SHP77 (cell line): Measurements from ENCODE around the gene AEBP2.
"Not testable (repeated sequence)": the region's sequence is repeated elsewhere in the genome, so short reads cannot be mapped to it uniquely, and the experiment has no call there.

Source experiments
- DNase-seq, 2 experiments: peaks; one replicate each; lab custom pipeline; 2025; lab: John Stamatoyannopoulos, UW

AEBP2 gene, protein sequence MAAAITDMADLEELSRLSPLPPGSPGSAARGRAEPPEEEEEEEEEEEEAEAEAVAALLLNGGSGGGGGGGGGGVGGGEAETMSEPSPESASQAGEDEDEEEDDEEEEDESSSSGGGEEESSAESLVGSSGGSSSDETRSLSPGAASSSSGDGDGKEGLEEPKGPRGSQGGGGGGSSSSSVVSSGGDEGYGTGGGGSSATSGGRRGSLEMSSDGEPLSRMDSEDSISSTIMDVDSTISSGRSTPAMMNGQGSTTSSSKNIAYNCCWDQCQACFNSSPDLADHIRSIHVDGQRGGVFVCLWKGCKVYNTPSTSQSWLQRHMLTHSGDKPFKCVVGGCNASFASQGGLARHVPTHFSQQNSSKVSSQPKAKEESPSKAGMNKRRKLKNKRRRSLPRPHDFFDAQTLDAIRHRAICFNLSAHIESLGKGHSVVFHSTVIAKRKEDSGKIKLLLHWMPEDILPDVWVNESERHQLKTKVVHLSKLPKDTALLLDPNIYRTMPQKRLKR

DNA sequence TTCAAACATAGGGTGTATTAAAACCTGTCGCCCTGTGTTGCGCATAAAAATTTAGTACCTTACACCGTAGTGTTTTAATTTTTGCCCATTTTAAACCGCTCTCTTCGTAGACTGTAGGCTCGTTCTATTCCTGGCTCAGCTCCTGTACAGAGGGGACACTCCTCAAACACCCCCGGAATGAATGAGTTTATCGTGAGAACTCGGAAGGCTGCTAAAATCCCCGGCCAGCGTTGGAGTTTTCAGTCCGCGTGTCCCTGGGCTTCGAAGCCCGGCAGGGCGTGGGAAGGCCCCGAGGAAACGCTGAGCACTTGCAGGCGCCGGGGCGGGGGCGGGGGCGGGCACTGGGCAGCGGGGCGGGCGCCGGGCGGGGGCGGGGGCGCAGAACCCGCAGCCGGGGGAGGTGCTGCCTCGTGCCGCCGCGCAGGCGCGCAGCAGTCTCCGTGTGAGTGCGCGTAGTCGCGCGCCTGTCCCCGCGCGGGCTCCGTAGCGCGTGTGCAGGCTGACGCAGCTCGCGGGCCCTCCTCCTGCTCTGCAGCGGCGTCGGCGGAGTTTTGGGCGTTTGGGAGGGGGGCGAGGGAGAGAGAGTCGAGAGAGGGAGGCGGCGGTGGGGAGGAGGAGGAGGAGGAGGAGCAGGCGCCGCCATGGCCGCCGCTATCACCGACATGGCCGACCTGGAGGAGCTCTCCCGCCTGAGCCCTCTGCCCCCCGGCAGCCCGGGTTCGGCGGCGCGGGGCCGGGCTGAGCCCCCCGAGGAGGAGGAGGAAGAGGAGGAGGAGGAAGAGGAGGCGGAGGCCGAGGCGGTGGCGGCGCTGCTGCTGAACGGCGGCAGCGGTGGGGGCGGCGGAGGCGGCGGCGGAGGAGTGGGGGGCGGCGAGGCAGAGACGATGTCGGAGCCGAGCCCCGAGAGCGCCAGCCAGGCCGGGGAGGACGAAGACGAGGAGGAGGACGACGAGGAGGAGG, at the start of gene AEBP2:
Gene AEBP2 (plus strand): TSS at position 434 of the 960 bp plus-strand sequence. CDS start 208 bp downstream, at position 642.
- peak; percentile 43 to 78 for DNase-seq

DNA sequence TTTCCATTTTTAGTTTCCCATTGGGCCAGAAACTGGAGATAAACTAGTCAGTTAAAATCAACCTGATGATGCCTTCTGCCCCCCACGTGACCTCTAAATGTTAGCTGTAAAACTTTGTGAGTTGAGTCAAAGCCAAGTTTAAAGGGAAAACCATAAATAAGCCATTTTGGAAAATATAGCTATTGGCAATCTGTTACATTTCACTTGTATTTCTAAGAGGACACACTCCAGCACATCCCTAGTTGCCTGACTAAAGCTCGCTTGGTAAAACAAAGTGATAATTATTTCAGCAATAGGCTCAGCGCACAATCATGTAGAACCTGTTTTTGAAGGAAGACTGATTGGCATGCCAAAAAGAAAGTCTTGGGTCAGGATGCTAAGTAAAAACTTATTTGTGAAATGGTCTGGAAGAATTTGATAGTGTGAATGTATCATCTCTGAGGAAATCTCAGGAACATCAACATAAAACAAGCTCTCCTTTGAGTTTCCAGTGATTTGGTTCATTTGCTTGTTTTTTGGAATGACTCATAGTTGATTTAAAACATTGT, 49.2 kb upstream of the AEBP2 start:
- DNase-seq: no peak

DNA sequence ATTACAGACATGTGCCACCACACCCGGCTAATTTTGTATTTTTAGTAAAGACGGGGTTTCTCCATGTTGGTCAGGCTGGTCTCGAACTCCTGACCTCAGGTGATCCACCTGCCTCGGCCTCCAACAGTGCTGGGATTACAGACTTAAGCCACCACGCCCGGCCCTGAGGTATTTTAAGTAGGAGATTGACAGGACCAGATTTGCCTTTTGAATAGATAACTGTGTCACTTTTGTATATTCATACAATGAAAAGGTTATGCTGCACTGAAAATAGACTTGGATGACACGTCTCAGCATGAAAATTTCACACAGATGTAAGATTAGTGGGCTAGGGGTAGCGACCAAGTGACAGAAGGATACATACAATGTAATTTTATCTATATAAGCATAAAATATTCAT, 46.6 kb upstream of the AEBP2 start:
- DNase-seq: not testable (repeated sequence)

DNA sequence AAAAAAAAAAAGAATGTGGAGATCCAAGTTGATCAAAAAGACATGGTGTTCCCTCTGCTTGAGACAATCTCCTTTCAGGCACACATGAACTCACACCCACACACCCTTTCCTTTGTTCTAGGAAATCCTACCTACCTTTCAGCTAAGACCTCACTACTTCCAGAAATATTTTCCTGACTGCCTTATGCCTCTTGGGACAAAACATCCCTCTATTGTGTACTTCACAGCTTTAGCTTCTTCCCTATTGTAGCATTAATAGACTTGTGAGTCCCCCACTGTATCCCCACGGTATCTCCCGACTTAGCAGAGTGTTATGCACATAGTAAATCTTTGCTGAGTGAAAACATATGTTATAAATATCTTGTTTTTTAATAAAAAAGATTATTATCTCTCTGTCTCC, 44.9 kb upstream of the AEBP2 start:
- no peak for DNase-seq

DNA sequence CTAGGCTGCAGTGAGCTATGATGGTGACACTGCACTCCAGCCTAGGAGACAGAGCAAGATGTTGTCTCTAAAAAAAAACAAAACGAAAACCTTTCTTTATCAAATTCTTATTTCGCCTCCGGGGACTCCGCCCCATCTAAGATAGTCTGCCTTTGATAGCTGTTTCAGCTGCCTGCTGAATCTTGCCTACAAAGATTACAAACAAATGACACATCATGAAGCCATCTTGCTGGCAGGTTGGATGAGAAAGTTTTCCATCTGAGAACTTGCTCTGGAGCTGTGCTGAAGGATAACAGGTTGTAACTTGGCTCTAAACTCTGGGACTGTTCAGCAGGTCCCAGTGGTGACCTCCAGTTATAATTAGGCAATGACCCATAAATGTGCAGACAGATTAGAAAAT, 41.8 kb upstream of the AEBP2 start:
- no peak for DNase-seq

DNA sequence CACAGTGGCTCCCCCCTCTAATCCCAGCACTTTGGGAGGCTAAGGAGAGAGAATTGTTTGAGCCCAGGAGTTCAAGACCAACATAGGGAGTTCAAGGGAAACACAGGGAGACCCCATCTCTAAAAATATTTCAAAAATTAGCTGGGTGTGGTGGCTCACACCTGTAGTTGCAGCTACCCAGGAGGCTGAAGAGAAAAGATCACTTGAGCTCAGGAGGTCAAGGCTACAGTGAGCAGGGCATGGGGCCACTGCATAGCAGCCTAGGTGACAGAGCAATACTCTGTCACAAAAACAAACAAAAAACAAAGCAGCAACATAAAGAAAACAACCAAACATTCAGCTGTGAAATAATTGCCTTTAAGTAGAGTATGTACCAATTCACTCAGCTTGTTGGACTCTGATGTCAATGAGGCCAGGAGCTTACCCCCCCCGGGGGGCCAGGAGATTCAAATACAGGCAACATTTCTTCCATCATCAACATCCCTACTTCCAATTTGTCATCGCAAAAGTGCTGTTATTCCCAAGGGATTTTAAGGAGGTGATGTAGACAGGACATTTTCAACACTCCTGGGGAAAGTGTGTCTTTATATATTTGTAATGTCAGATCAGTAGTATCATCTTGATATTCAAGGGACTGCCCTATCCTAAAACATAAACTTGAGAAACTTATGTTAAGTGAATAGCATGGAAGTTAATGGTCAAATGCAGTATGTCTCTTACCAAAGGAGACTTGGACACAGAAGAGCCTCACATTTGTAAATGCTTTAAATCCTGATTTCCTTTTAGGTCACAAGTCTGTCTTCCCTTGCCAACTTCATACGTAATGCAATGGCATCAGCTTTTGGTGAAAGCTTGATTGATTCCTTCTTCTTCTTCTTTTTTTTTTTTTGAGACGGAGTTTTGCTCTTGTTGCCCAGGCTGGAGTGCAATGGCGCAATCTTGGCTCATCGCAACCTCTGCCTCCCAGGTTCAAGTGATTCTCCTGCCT, 40.6 kb upstream of the AEBP2 start:
- DNase-seq: no peak

DNA sequence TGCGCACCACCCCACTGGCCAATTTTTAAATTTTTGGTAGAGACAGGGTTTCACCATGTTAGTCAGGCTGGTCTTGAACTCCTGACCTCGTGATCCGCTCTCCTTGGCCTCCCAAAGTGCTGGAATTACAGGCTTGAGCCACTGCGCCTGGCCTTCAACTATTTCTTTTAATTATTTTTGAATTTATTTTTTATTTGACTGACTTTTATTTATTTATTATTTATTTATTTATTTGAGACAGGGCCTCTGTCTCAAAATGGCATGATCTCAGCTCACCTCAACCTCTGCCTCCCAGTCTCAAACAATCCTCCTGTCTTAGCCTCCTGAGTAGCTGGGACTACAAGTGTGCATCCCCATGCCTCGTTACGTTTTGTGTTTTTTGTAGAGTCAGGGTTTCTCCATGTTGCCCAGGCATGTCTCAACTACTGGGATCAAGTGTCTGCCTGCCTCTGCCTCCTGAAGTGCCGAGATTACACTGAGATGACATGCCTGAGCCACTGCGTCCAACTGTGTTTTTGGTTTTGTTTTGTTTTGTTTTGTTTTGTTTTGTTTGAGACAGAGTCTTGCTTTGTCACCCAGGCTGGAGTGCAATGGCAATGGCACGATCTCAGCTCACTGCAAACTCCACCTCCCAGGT, 38.5 kb upstream of the AEBP2 start:
- DNase-seq: not testable (repeated sequence)

DNA sequence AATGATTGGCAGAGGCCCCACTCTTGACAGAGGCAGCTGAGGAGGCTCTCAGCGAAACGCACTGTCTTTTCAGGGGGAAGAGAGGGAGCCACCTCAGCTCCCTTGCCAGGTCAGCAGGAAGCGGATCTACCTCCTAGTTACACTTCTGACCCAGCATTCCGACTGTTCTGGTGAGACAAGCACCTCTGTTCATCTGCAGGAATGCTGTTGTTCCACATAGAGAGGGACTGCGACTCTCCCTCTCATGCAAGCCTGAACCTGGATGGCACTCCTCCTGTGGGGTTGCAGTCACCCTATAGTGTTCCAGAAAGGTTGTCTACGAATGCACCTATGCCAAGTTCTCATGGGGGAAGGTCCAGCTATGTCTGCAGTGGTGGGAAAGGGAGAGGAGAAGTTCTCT, 37.1 kb upstream of the AEBP2 start:
- no peak for DNase-seq

DNA sequence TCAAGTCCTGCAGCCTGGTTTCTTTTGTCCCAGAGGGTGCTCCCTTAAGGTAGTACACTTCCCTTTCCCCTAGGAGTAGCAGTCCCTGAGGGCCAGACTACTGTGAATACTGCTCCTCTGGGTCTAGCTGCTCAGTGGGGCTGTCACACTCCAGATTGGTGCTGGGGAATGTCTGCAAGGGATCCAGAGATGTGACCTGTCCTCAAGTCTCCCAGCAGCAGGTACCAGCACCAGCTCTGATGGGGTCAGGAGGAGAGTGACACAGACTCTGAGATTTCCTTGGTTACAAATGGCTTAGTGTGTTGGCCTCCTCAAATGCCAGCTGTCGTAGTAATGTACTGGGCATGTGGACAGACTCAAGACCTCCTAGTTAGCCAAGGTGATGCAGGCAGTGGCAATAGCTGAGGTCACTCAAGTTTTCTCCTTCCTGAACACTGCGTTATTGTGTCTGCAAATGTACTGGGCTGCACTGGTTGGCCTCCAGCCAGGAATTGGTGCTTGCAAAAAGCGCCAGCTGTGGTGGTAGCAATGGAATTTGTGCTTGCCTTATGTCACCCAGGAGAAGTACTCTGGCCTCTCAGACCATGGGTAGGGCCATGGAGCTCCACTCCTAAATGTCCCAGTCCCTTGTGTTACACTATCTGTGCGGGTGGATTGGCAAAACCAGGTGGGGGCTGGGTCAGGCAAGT, 36.4 kb upstream of the AEBP2 start:
- DNase-seq: peak in 1 of 2 experiments; percentile 12

DNA sequence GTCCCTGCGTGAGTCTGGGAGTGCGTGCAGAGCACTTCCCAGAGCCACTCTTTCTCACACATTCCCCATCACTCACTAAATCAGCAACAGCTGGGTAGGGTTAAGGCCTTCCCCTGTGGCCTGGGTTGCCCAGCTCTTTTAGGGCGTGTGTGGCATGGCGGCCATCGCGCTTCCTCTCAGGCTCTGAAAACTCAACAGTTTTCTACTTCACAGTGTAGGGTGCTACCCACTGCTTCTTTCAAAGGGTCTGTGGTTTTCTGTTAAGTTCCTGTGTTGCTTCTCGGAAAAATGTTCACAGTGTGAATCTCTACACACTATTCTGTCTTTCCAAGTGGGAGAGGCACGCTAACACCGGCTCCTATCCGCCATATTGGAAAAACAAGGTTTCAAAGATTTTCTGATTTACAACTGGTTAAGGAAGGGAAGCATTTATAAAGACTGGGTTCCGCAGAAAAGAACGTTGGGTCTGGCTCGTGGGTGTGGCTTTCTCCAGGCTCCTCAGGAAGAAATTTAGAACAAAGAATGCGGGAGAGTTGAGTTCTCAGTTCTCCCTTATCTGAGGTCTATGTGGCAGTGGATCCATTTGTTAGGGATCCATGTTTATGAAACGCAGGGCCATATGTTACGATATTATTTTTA, 34.9 kb upstream of the AEBP2 start:
- no peak for DNase-seq

DNA sequence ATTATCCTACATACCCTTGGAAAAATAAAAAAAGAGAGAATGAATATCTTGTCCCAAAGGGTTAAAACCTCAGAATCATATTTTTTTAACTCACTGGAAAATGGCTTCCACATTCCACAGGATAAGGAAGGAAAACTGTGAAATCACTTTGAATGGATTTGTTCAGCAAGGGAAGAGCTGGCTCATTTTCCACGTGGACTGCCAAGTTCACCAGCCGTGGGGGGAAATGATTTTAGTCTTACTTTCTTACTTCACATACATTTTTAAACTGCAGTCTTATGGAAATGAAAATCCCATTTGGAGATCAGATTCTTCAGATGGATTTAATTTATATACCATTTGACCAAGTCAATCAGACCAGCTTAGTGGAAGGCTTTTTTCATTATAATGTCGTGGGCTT, 29.9 kb upstream of the AEBP2 start:
- no peak for DNase-seq

DNA sequence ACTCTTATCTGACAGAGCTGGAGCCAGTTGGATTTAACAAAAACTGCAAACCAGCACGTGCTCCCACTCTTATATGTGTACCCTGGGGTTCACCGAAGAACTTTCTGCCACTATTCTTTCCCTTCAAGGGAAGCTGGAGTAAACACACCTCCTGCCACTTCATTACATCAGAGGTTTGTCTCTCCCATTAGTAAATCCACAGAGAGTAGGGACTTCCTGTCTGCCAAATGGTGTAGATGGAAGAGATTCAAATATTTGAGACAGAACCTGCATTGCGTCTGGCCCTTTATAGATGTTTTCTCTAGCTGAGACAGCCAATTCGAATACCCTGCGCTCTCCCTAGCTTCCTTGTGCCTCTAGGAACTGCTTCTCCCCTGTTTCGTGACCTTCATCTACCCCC, 29.1 kb upstream of the AEBP2 start:
- no peak for DNase-seq

DNA sequence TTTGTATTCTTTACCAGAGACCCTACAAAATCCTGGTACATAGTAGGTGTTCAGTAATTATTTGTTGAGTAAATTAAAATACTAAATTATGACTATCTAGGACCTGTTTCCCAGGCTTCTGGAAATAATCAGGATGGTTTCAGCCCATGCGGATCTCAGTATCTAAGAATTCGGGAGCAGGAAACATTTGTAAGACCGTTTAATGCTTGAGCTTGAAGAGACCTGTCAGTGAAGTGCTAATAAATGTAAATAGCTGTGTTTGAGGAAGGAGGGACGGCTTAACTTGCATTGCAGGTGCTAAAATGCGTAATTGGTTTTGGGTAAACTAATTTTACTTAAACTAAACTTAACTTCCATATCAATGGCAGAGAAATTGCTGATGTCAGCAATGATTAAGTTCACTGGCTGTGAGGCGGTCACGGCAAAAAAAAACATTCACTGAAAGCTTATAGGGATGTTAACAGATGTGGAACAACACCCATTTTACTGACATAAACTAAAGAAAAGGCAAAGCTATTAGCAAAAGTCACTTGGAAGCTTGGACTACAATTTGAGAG, 28.6 kb upstream of the AEBP2 start:
- DNase-seq: no peak

DNA sequence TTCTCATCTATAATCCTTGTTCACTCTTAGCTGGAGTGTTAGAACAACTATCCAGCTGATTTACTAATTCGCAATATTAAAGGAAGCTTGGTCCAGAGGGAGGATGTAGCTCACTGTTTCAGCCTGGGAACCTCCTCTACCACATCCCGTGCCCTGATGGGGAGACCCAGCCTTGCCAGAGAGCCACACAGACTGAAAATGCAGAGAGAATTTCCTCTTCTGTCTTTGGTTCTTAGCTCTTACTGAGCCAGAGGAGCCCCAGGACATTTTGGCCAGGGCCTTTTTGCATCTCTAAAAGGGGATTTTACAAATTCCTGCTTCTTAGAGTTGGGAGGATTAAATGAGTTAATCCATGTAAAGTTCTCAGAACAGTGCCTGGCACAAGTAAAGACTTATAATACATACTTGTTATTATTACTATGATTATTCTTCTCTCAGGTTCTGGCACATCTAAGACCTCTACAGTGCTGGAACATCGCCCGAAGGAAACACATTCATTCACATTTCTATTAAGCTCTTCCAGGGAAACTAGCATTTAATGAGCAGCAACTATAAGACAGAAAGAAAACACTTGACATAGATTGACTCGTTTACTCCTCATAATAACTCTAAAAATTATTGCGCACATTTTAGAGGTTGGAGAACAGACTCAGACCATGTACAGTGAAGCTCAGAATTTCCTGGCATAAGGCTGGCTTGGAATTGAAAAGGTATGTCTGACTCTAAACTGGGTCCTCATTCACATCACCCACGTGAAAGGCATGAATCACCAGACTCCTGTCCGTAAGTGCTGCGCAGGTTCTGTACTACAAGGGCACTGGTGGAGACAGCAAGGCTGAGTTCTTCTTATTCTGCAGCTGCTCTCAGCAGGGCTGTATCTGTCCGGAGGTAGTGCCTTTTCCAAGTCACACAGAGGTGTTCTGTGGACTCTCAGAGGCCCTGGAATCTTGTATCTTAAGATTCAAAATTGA, 27.8 kb upstream of the AEBP2 start:
- peak in 1 of 2 experiments; percentile 1 for DNase-seq

DNA sequence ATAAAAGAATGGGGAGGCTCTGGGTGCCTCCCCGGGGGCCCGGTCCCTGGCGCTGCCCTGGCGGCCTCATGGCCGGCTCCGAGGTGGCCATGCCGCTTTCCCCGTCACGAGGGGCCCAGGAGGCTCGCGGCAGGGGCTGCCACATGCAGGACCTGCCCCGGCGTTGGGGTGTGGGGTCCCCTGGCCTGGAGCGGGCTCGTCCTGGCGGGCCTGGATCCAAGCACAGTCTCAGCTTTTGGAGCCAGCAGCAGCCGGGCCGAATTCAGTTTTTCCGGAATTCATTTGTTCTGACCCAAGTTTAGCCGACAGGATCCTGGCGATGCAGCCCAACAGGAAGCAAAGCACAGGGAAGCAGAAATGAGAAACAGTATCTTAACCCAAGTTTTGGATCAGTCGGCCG, 26.4 kb upstream of the AEBP2 start:
- DNase-seq: no peak

DNA sequence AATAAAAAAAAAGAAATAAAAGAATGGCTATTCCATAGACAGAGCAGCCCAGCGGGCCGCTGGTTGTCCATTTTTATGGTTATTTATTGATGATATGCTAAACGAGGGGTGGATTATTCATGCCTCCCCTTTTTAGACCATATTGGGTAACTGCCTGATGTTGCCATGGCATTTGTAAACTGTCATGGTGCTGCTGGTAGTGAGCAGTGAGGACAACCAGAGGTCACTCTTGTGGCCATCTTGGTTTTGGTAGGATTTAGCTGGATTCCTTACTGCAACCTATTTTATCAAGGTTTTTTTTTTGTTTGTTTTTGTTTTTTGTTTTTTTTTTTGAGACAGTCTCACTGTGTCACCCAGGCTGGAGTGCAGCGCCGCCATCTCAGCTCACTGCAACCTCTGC, 25.7 kb upstream of the AEBP2 start:
- DNase-seq: not testable (repeated sequence)

DNA sequence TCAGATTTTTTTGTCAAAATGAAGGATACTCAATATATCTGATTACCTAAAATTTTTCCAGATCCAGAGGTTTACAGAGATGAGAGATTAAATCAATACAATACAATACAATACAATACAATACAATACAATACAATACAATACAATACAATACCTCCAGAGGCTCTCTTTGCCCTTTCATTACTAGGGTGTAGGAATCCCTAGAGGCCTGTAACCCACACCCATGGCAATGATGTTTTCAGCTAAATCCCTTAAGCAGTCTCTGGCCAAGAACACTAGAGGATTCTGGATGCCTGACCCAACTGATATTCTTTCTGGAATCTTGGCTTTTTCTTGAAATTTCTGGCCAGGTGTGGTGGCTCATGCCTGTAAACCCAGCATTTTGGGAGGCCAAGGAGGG, 23.7 kb upstream of the AEBP2 start:
- no peak for DNase-seq

DNA sequence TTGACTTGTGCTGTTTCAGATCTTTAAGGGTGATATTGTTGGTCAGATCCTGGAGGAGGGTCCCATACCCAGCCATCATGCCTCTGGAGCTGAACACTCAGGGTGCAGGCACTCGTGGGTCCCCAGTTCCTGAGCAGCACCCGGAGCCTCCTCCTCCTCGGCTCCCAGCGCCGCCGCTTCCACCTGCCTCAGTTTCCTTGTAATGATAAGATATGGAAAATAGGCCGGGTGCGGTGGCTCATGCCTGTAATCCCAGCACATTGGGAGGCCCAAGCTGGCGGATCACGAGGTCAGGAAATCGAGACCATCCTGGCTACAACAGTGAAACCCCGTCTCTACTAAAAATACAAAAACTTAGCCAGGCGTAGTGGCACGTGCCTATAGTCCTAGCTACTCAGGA, 20.2 kb upstream of the AEBP2 start:
- DNase-seq: no peak
